Panc1 (cell line): ENCODE measurements around the gene YIF1A. TPM values are rescaled to one million over a fixed set of nuclear protein-coding genes. Genes with fewer than 3 reads are reported as not detected.
A peak's percentile ranks its signal among the peaks of the same experiment; 100 is the strongest.

ENCODE experiments used
- ATAC-seq: fragments of 200-7000 bp; cut with Tn5 transposase; 2 replicates; pipeline ENCODE4 v1.9.1; 2020; ENCODE audit warnings: mild to moderate bottlenecking, moderate library complexity
- BruUV-seq: library from RNA; stranded (reverse); fragments of 400-500 nt; replicated peaks from 2 replicates; lab custom pipeline; 2021; lab: Mats Ljungman, UMichigan
- CTCF ChIA-PET: fragments of 300-600 bp; sonication (Branson Sonifier 250); formaldehyde crosslinking; loops from one replicate; lab custom pipeline; 2022; ENCODE audit warnings: antibody characterized with exemption; lab: Charles Lee
- POLR2A ChIA-PET: fragments of 300-600 bp; sonication (Branson Sonifier 250); formaldehyde crosslinking; loops from one replicate; lab custom pipeline; 2022; ENCODE audit warnings: antibody characterized with exemption; lab: Charles Lee
- DNase-seq: peaks from one replicate; pipeline ENCODE4 v3.0.0-alpha.2; 2010; ENCODE audit warnings: low read depth, low spot score
- H3K27ac ChIP-seq: 2 replicates; pipeline ENCODE4 v1.5.1; 2011; ENCODE audit warnings: mild to moderate bottlenecking, low read length, inconsistent platforms
- H3K27me3 ChIP-seq: fragments of 200-500 bp; sonication (Bioruptor generic); 2 replicates; pipeline ENCODE4 v1.6.0; 2014; ENCODE audit warnings: low read length, inconsistent platforms; ENCODE audit not compliant: control insufficient read depth, insufficient read depth
- H3K36me3 ChIP-seq: fragments of 200-500 bp; sonication (Bioruptor generic); 2 replicates; pipeline ENCODE4 v1.5.1; 2014; ENCODE audit warnings: inconsistent platforms, mild to moderate bottlenecking, low read length, moderate library complexity; ENCODE audit not compliant: control insufficient read depth, insufficient read depth
- H3K4me1 ChIP-seq: 2 replicates; pipeline ENCODE4 v1.5.1; 2011; ENCODE audit warnings: inconsistent platforms, mild to moderate bottlenecking, low read length, moderate library complexity; ENCODE audit not compliant: control insufficient read depth, insufficient read depth
- H3K4me3 ChIP-seq, 2 experiments: 2 replicates each; pipeline ENCODE4 v1.5.1; 2011 to 2012; ENCODE audit warnings: low read depth in 2 of 2, low read length in 2 of 2, mild to moderate bottlenecking in 2 of 2, inconsistent platforms in 1 of 2, moderate library complexity in 1 of 2
- H3K9me3 ChIP-seq: fragments of 200-500 bp; sonication (Bioruptor generic); 2 replicates; pipeline ENCODE4 v1.5.1; 2014; ENCODE audit warnings: low read depth, mild to moderate bottlenecking, inconsistent platforms, low read length, moderate library complexity; ENCODE audit not compliant: control insufficient read depth, insufficient read depth
- CTCF ChIP-seq: fragments of 450-650 bp; IDR thresholded peaks from 2 replicates; pipeline ENCODE4 v1.5.1; 2017; ENCODE audit warnings: mild to moderate bottlenecking
- POLR2AphosphoS5 ChIP-seq: IDR thresholded peaks from 2 replicates; pipeline ENCODE4 v1.6.1; 2012; ENCODE audit warnings: mild to moderate bottlenecking, low read depth, low read length, moderate library complexity
- REST ChIP-seq, 2 experiments: IDR thresholded peaks; 2 replicates each; pipeline ENCODE4 v1.6.1; 2011 to 2012; ENCODE audit warnings: low read depth in 2 of 2, control low read depth in 1 of 2, low read length in 1 of 2, mild to moderate bottlenecking in 1 of 2, moderate library complexity in 1 of 2; ENCODE audit not compliant: insufficient read depth in 1 of 2
- SIN3A ChIP-seq: IDR thresholded peaks from 2 replicates; pipeline ENCODE4 v1.6.1; 2012; ENCODE audit warnings: low read depth, mild to moderate bottlenecking, low read length, moderate library complexity, borderline replicate concordance; ENCODE audit not compliant: insufficient read depth
- TCF7L2 ChIP-seq: IDR thresholded peaks from 2 replicates; pipeline ENCODE4 v1.6.1; 2011; ENCODE audit warnings: mild to moderate bottlenecking, low read depth, low read length, inconsistent platforms
- in situ Hi-C: cut with HindIII; loops from 2 replicates; pipeline ENCODE4 v1.10.0; 2016; ENCODE audit warnings: low sequenced_read_pairs, low pct_unique_long_range_greater_than_20kb
- intact Hi-C: fragments of 100-400 bp; cut with micrococcal nuclease; formaldehyde crosslinking; loops from one replicate; pipeline ENCODE4 v1.10.0; 2022; ENCODE audit not compliant: unreplicated experiment
- total RNA-seq: library from RNA; stranded (reverse); gene quantifications from one replicate; pipeline ENCODE4 v1.2.1, GENCODE V29; 2021; ENCODE audit not compliant: unreplicated experiment

The YIF1A gene
- total RNA-seq, 1 experiment from 2014 or later: 196 TPM

GRCh38 chr11:66328031-66328301, 39.0 kb upstream of the YIF1A start:
- no peaks in the 10 kb centered on the region for H3K9me3 ChIP-seq
- CTCF ChIA-PET: no interaction called here
- BruUV-seq: no TSS peak
- in situ Hi-C loops (no loop called here), intact Hi-C loops (loop anchor here (2.0 kb wide), 1 partner anchor 15 kb away; no protein-coding TSS in a partner anchor)
- no peak overlapping the region for H3K4me3 ChIP-seq
- no peak overlapping the region for H3K27ac ChIP-seq
- TF ChIP-seq TCF7L2 (no peak), SIN3A (no peak), POLR2AphosphoS5 (no peak), CTCF (no peak), REST (IDR thresholded peaks at IDR 0.05; ENCODE audit: insufficient read depth in 1 of 2, low read depth in 2 of 2, low read length in 1 of 2) (no peak)
- no peaks in the 10 kb centered on the region for H3K36me3 ChIP-seq
- H3K4me1 ChIP-seq: peaks cover 18% of the 10 kb centered on the region
- POLR2A ChIA-PET: no interaction called here
- ATAC-seq: peak; percentile 45
- DNase-seq: no peak
- no peaks in the 10 kb centered on the region for H3K27me3 ChIP-seq

GRCh38 chr11:66327171-66328030, 38.5 kb upstream of the YIF1A start:
- in situ Hi-C loops: no loop called here
- peaks cover 18% of the 10 kb centered on the region for H3K4me1 ChIP-seq
- H3K4me3 ChIP-seq: no peak overlapping the region
- H3K36me3 ChIP-seq: no peaks in the 10 kb centered on the region
- H3K9me3 ChIP-seq: no peaks in the 10 kb centered on the region
- POLR2A ChIA-PET: interaction anchor here (0.6 kb wide), 1 partner anchor 13 kb away, joined by 9 read pairs; no protein-coding TSS in a partner anchor
- ATAC-seq (peak; percentile 4; the same call in 1 of the 2 replicates), DNase-seq (no peak)
- 0 out of 2 replicates have a peak overlapping the region, but pooled peaks have one; percentile 36 for H3K27ac ChIP-seq
- CTCF ChIA-PET: interaction anchor here (1.1 kb wide), 1 partner anchor 7 kb away, joined by 4 read pairs; no protein-coding TSS in a partner anchor
- BruUV-seq: no TSS peak
- intact Hi-C loops: loop anchor here (2.0 kb wide), 1 partner anchor 15 kb away; no protein-coding TSS in a partner anchor
- TF ChIP-seq SIN3A (no peak), POLR2AphosphoS5 (no peak), REST (IDR thresholded peaks at IDR 0.05; ENCODE audit: insufficient read depth in 1 of 2, low read depth in 2 of 2, low read length in 1 of 2) (no peak), TCF7L2 (no peak), CTCF (no peak)
- H3K27me3 ChIP-seq: no peaks in the 10 kb centered on the region
